WERI-Rb-1 (cell line): ENCODE results near the gene ZNF444.
A peak's percentile ranks its signal among the peaks of the same experiment; 100 is the strongest.
"Not testable (repeated sequence)": the region's sequence is repeated elsewhere in the genome, so short reads cannot be mapped to it uniquely, and the experiment has no call there.

Experiments used
- DNase-seq: peaks from one replicate; pipeline ENCODE4 v3.0.0-alpha.2; 2020
- H3K27ac ChIP-seq: fragments of 250-450 bp; sonication (Bioruptor Pico); 2 replicates; pipeline ENCODE4 v1.5.1; 2020; ENCODE audit warnings: mild to moderate bottlenecking, moderate library complexity
- H3K27me3 ChIP-seq: fragments of 250-450 bp; sonication (Bioruptor Pico); 2 replicates; pipeline ENCODE4 v1.5.1; 2021; ENCODE audit warnings: mild to moderate bottlenecking, low read depth, moderate library complexity; ENCODE audit not compliant: insufficient read depth, severe bottlenecking
- H3K36me3 ChIP-seq: fragments of 250-450 bp; sonication (Bioruptor Pico); 2 replicates; pipeline ENCODE4 v1.5.1; 2020; ENCODE audit warnings: mild to moderate bottlenecking, moderate library complexity
- H3K4me3 ChIP-seq: 2 replicates; pipeline ENCODE4 v1.5.1; 2011; ENCODE audit warnings: low read depth, mild to moderate bottlenecking, control low read depth, low read length
- H3K9me3 ChIP-seq: fragments of 250-450 bp; sonication (Bioruptor Pico); 2 replicates; pipeline ENCODE4 v1.5.1; 2021; ENCODE audit warnings: mild to moderate bottlenecking, moderate library complexity; ENCODE audit not compliant: severe bottlenecking
- CTCF ChIP-seq: IDR thresholded peaks from 2 replicates; pipeline ENCODE4 v1.5.1; 2011; ENCODE audit warnings: low read depth, mild to moderate bottlenecking, control low read depth, inconsistent platforms, low read length

ZNF444 gene

GRCh38 chr19:56163097-56163496 lies 22.0 kb downstream of the ZNF444 start:
- TF ChIP-seq CTCF: no peak
- peaks cover 22% of the 10 kb centered on the region for H3K36me3 ChIP-seq
- no peaks in the 10 kb centered on the region for H3K9me3 ChIP-seq
- H3K4me3 ChIP-seq: no peak overlapping the region
- no peaks in the 10 kb centered on the region for H3K27me3 ChIP-seq
- H3K27ac ChIP-seq: no peak overlapping the region
- no peak for DNase-seq

- Histone ChIP-seq H3K9me3 (no peaks in the 10 kb centered on the region), H3K36me3 (no peaks in the 10 kb centered on the region), H3K4me3 (no peak overlapping the region), H3K27ac (no peak overlapping the region), H3K27me3 (no peaks in the 10 kb centered on the region)
- DNase-seq: no peak
- no peak for TF ChIP-seq CTCF
These were observed 26.0 kb downstream of the ZNF444 start for GRCh38 chr19:56167064-56167578.

GRCh38 chr19:56170261-56170660 lies 29.2 kb downstream of the ZNF444 start:
- no peak overlapping the region for H3K4me3 ChIP-seq
- no peaks in the 10 kb centered on the region for H3K9me3 ChIP-seq
- H3K36me3 ChIP-seq: no peaks in the 10 kb centered on the region
- no peak for DNase-seq
- no peak overlapping the region for H3K27ac ChIP-seq
- no peaks in the 10 kb centered on the region for H3K27me3 ChIP-seq
- TF ChIP-seq CTCF: no peak

- H3K27ac ChIP-seq: no peak overlapping the region
- no peak overlapping the region for H3K4me3 ChIP-seq
- DNase-seq: no peak
- TF ChIP-seq CTCF: no peak
- no peaks in the 10 kb centered on the region for H3K9me3 ChIP-seq
- H3K27me3 ChIP-seq: no peaks in the 10 kb centered on the region
- no peaks in the 10 kb centered on the region for H3K36me3 ChIP-seq
These were observed 33.0 kb downstream of the ZNF444 start for GRCh38 chr19:56174086-56174485.

DNA sequence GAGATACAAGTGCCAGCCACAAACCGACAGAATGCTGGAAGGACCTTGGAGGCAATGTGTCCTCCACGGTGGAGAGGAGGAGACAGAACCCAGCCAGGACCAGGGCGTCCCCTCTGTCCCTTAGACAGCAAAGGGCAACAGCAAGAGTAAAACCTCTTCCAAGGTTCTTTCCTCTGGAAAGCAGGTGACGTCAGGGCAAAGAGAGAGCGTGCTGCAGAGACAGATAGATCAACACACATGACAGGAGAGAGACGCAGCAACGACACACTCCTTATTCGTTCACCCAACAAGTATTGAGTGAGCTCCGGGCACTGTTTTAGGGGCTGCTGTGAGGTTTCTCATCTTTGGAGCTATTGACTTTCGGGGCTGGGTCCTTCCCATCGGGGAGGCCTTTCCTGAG lies 33.5 kb downstream of the ZNF444 start:
- H3K27me3 ChIP-seq: no peaks in the 10 kb centered on the region
- H3K36me3 ChIP-seq: no peaks in the 10 kb centered on the region
- H3K9me3 ChIP-seq: no peaks in the 10 kb centered on the region
- no peak overlapping the region for H3K4me3 ChIP-seq
- TF ChIP-seq CTCF: no peak
- no peak for DNase-seq
- H3K27ac ChIP-seq: no peak overlapping the region

GRCh38 chr19:56175861-56176307 lies 34.8 kb downstream of the ZNF444 start, which contains the start of gene GALP:
GALP (plus strand) TSS chr19:56176008; CDS start chr19:56177109, 1,101 bp downstream.
- H3K27ac ChIP-seq, H3K4me3 ChIP-seq, H3K36me3 ChIP-seq, H3K27me3 ChIP-seq, H3K9me3 ChIP-seq: not testable (repeated sequence)
- peak; percentile 35 for DNase-seq

DNA sequence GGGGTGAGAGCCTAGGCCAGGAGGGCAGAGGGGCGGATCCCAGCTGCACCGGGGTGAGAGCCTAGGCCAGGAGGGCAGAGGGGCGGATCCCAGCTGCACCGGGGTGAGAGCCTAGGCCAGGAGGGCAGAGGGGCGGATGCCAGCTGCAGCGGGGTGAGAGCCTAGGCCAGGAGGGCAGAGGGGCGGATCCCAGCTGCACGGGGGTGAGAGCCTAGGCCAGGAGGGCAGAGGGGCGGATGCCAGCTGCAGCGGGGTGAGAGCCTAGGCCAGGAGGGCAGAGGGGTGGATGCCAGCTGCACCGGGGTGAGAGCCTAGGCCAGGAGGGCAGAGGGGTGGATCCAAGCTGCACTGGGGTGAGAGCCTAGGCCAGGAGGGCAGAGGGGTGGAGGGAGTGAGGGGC lies 35.2 kb downstream of the ZNF444 start:
- not testable (repeated sequence) for DNase-seq, H3K4me3 ChIP-seq, H3K9me3 ChIP-seq, H3K27ac ChIP-seq, H3K27me3 ChIP-seq, H3K36me3 ChIP-seq
